Heart left ventricle (tissue), 13 donors: ENCODE results near the gene SPAG6.

Source experiments
- POLR2A ChIP-seq, 2 donors: fragments of 450-650 bp; IDR thresholded peaks; one replicate each; pipeline ENCODE4 v1.6.1; 2017; ENCODE audit warnings: antibody characterized with exemption in 2 of 2, mild to moderate bottlenecking in 2 of 2, moderate library complexity in 2 of 2
- TF ChIP-seq, protein P1 (sequence below), 12 donors: fragments of 200-600 bp; sonication (generic) in 4 of 12; IDR thresholded peaks; one replicate each; pipeline versions ENCODE4 v1.5.0 to v1.8.0; 2018 to 2022; ENCODE audit warnings: antibody characterized with exemption in 12 of 12, mild to moderate bottlenecking in 5 of 12
- donor health status: ischemic (EF 13 %, LVEDD 7.1; RV severe dilation, severe dysfunction).
- donor health status: DM: no; HTN: yes; CAD: no.
- donor health status: DM: no; HTN: no; CAD: no.
- donor health status: ischemic (EF 25% LVEDD 6.9; RV normal size, moderate dysfunction).
- donor health status: ischemic (EF 25% LVEDD 5.7; RV mildly dilated, moderate dysfunction).
- donor health status: ischemic (EF 35%, LVEDD 5.7; RV mildly dilated, moderate dysfunction).
- donor health status: nonischemic (EF 11% LVEDD 7.7; RV severe dilation, severe dysfunction).
- donor health status: DM: yes; HTN: yes; CAD: no.
- donor health status: PGD.
- donor health status: ischemic (EF 29% LVEDD 5.4; RV normal size, mild dysfunction).
- donor health status: nonischemic (EF 23%, LVEDD 6.1; RV moderate dilation, normal function).

DNA sequence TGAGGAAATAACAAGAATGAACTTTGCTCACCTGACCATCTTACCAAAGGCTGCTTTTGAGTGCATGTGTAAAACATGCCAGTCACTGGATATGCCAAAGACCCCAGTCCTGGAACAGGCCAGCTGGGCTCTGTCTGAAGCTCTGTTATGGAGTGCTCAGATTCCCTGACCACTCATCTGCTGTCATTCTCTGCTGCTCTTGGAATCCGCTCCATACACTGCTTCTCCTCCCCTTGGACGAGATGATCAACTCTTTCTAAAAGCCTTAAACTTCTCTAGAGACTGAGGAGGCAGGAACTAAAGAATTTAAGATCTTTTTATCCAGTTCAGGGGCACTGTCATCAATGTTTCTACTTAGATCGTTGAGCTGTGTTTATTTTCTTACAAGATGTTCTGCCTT is 100.2 kb downstream of the SPAG6 start:
- TF ChIP-seq, protein P1, sequence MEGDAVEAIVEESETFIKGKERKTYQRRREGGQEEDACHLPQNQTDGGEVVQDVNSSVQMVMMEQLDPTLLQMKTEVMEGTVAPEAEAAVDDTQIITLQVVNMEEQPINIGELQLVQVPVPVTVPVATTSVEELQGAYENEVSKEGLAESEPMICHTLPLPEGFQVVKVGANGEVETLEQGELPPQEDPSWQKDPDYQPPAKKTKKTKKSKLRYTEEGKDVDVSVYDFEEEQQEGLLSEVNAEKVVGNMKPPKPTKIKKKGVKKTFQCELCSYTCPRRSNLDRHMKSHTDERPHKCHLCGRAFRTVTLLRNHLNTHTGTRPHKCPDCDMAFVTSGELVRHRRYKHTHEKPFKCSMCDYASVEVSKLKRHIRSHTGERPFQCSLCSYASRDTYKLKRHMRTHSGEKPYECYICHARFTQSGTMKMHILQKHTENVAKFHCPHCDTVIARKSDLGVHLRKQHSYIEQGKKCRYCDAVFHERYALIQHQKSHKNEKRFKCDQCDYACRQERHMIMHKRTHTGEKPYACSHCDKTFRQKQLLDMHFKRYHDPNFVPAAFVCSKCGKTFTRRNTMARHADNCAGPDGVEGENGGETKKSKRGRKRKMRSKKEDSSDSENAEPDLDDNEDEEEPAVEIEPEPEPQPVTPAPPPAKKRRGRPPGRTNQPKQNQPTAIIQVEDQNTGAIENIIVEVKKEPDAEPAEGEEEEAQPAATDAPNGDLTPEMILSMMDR (IDR thresholded peaks at IDR 0.05), result no peak
- no peak for TF ChIP-seq POLR2A (IDR thresholded peaks at IDR 0.05)
